Caco-2 (cell line): ENCODE results near the gene ASB4. TPM values are rescaled to one million over a fixed set of nuclear protein-coding genes. Genes with fewer than 3 reads are reported as not detected.

ENCODE experiments used
- BruUV-seq: library from RNA; stranded (reverse); fragments of 400-500 nt; replicated peaks from 2 replicates; lab custom pipeline; 2021; lab: Mats Ljungman, UMichigan
- CTCF ChIA-PET: fragments of 300-600 bp; sonication (Branson Sonifier 250); formaldehyde crosslinking; loops from one replicate; lab custom pipeline; 2022; ENCODE audit warnings: antibody characterized with exemption; lab: Charles Lee
- POLR2A ChIA-PET: fragments of 300-600 bp; sonication (Branson Sonifier 250); formaldehyde crosslinking; loops from one replicate; lab custom pipeline; 2022; ENCODE audit warnings: antibody characterized with exemption; lab: Charles Lee
- DNase-seq, 2 experiments: peaks; one replicate each; pipeline versions ENCODE4 v3.0.0 to v3.0.0-alpha.2; 2020 to 2022
- H3K27me3 ChIP-seq: replicated peaks from 2 replicates; pipeline ENCODE4 v1.6.0; 2011; ENCODE audit warnings: low read length; ENCODE audit not compliant: control insufficient read depth, insufficient read depth
- H3K36me3 ChIP-seq: 2 replicates; pipeline ENCODE4 v1.5.1; 2011; ENCODE audit warnings: low read length; ENCODE audit not compliant: control insufficient read depth, insufficient read depth
- H3K4me1 ChIP-seq: fragments of 250-450 bp; sonication (Bioruptor Pico); 2 replicates; pipeline ENCODE4 v1.5.1; 2020; ENCODE audit warnings: mild to moderate bottlenecking
- H3K4me3 ChIP-seq: 2 replicates; pipeline ENCODE4 v1.5.1; 2011; ENCODE audit warnings: low read depth, mild to moderate bottlenecking, control low read depth, low read length
- H3K9me3 ChIP-seq: fragments of 250-450 bp; sonication (Bioruptor Pico); 2 replicates; pipeline ENCODE4 v1.5.1; 2020; ENCODE audit warnings: mild to moderate bottlenecking, moderate library complexity
- H3K27ac Mint-ChIP-seq: one replicate; pipeline ENCODE4 v1.8.0; 2022; ENCODE audit warnings: mixed read lengths; ENCODE audit not compliant: unreplicated experiment
- H3K27me3 Mint-ChIP-seq: one replicate; pipeline ENCODE4 v1.8.0; 2022; ENCODE audit warnings: mixed read lengths; ENCODE audit not compliant: insufficient read depth, unreplicated experiment
- H3K36me3 Mint-ChIP-seq: one replicate; pipeline ENCODE4 v1.8.0; 2022; ENCODE audit warnings: mild to moderate bottlenecking, mixed read lengths; ENCODE audit not compliant: insufficient read depth, unreplicated experiment
- H3K4me1 Mint-ChIP-seq: one replicate; pipeline ENCODE4 v1.8.0; 2022; ENCODE audit warnings: low read depth, mixed read lengths; ENCODE audit not compliant: unreplicated experiment
- H3K4me3 Mint-ChIP-seq: one replicate; pipeline ENCODE4 v1.8.0; 2022; ENCODE audit warnings: mild to moderate bottlenecking, moderate library complexity, mixed read lengths; ENCODE audit not compliant: unreplicated experiment
- H3K9me3 Mint-ChIP-seq: one replicate; pipeline ENCODE4 v1.8.0; 2022; ENCODE audit warnings: mixed read lengths; ENCODE audit not compliant: unreplicated experiment
- intact Hi-C: fragments of 100-400 bp; cut with micrococcal nuclease; formaldehyde crosslinking; loops from one replicate; pipeline ENCODE4 v1.10.0; 2022; ENCODE audit not compliant: unreplicated experiment
- total RNA-seq: library from RNA; stranded (reverse); gene quantifications from 2 replicates; pipeline ENCODE4 v1.2.3, GENCODE V29; 2022
- TF ChIP-seq, protein P1 (sequence below), 2 experiments: fragments of 200-600 bp in 1 of 2; IDR thresholded peaks; 1 replicate in 1 of 2; 2 replicates in 1 of 2; pipeline versions ENCODE4 v1.5.1 to v1.8.0; 2011 to 2022; ENCODE audit warnings: antibody characterized with exemption in 1 of 2, control low read depth in 1 of 2, inconsistent platforms in 1 of 2, low read depth in 1 of 2, low read length in 1 of 2, mild to moderate bottlenecking in 1 of 2, moderate library complexity in 1 of 2; ENCODE audit not compliant: insufficient read depth in 1 of 2, severe bottlenecking in 1 of 2, unreplicated experiment in 1 of 2

Gene ASB4
- total RNA-seq, 1 experiment from 2014 or later, result not detected

GRCh38 chr7:95526128-95526738 lies 40.5 kb downstream of the ASB4 start:
- TF ChIP-seq, protein P1, sequence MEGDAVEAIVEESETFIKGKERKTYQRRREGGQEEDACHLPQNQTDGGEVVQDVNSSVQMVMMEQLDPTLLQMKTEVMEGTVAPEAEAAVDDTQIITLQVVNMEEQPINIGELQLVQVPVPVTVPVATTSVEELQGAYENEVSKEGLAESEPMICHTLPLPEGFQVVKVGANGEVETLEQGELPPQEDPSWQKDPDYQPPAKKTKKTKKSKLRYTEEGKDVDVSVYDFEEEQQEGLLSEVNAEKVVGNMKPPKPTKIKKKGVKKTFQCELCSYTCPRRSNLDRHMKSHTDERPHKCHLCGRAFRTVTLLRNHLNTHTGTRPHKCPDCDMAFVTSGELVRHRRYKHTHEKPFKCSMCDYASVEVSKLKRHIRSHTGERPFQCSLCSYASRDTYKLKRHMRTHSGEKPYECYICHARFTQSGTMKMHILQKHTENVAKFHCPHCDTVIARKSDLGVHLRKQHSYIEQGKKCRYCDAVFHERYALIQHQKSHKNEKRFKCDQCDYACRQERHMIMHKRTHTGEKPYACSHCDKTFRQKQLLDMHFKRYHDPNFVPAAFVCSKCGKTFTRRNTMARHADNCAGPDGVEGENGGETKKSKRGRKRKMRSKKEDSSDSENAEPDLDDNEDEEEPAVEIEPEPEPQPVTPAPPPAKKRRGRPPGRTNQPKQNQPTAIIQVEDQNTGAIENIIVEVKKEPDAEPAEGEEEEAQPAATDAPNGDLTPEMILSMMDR (IDR thresholded peaks at IDR 0.05; ENCODE audit: insufficient read depth in 1 of 2, low read depth in 1 of 2, low read length in 1 of 2, severe bottlenecking in 1 of 2, unreplicated experiment in 1 of 2), result no peak
- Mint-ChIP-seq H3K4me1 (no peaks in the 10 kb centered on the region), H3K4me3 (no peak overlapping the region), H3K27ac (no peak overlapping the region), H3K36me3 (no peaks in the 10 kb centered on the region), H3K9me3 (no peaks in the 10 kb centered on the region), H3K27me3 (peaks cover 4% of the 10 kb centered on the region)
- ChIA-PET CTCF (interaction anchor here (0.6 to 9.7 kb wide), 6 partner anchors 158 to 1032 kb away, joined by 3 to 99 read pairs (median 4); no protein-coding TSS in a partner anchor), POLR2A (no interaction called here)
- no peaks in the 10 kb centered on the region for H3K4me1 ChIP-seq
- no peak overlapping the region for H3K4me3 ChIP-seq
- intact Hi-C loops, result loop anchor here (5.0 to 10.0 kb wide), 2 partner anchors 81 to 339 kb away; no protein-coding TSS in a partner anchor
- H3K27me3 ChIP-seq, result no peaks in the 10 kb centered on the region
- DNase-seq, result no peak
- H3K36me3 ChIP-seq, result no peaks in the 10 kb centered on the region
- H3K9me3 ChIP-seq, result no peaks in the 10 kb centered on the region
- no TSS peak for BruUV-seq

- peaks cover 4% of the 10 kb centered on the region for H3K27me3 Mint-ChIP-seq
- CTCF ChIA-PET, result interaction anchor here (0.6 to 9.7 kb wide), 7 partner anchors 16 to 1033 kb away, joined by 3 to 99 read pairs (median 6); no protein-coding TSS in a partner anchor
- H3K4me3 ChIP-seq, result no peak overlapping the region
- H3K4me1 Mint-ChIP-seq, result no peaks in the 10 kb centered on the region
- DNase-seq, result peak; percentile 71 to 74
- H3K27ac Mint-ChIP-seq, result no peak overlapping the region
- POLR2A ChIA-PET, result no interaction called here
- intact Hi-C loops, result loop anchor here (1.0 to 10.0 kb wide), 5 partner anchors 16 to 338 kb away; no protein-coding TSS in a partner anchor
- H3K36me3 ChIP-seq, result no peaks in the 10 kb centered on the region
- H3K9me3 Mint-ChIP-seq, result no peaks in the 10 kb centered on the region
- TF ChIP-seq, protein P1 (IDR thresholded peaks at IDR 0.05; ENCODE audit: insufficient read depth in 1 of 2, low read depth in 1 of 2, low read length in 1 of 2, severe bottlenecking in 1 of 2, unreplicated experiment in 1 of 2), result peak; percentile 84 to 93
- H3K4me3 Mint-ChIP-seq, result no peak overlapping the region
- H3K9me3 ChIP-seq, result no peaks in the 10 kb centered on the region
- H3K36me3 Mint-ChIP-seq, result no peaks in the 10 kb centered on the region
- no TSS peak for BruUV-seq
- no peaks in the 10 kb centered on the region for H3K4me1 ChIP-seq
- H3K27me3 ChIP-seq, result no peaks in the 10 kb centered on the region
Observed at GRCh38 chr7:95527033-95527775, 41.5 kb downstream of the ASB4 start.

DNA sequence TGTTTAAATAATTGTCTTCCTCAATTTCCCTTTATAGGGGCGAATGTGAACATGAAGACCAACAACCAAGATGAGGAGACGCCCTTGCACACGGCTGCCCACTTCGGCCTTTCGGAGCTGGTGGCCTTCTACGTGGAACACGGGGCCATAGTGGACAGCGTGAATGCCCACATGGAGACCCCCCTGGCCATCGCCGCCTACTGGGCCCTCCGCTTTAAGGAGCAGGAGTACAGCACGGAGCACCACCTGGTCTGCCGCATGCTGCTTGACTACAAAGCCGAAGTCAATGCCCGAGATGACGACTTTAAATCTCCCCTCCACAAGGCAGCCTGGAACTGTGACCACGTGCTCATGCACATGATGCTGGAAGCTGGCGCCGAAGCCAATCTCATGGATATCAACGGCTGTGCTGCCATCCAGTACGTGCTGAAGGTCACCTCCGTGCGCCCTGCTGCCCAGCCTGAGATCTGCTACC lies 42.1 kb downstream of the ASB4 start:
- Mint-ChIP-seq H3K4me1 (no peaks in the 10 kb centered on the region), H3K27ac (no peak overlapping the region), H3K36me3 (no peaks in the 10 kb centered on the region), H3K9me3 (no peaks in the 10 kb centered on the region), H3K27me3 (peaks cover under 1% of the 10 kb centered on the region), H3K4me3 (no peak overlapping the region)
- BruUV-seq, result no TSS peak
- Histone ChIP-seq H3K9me3 (no peaks in the 10 kb centered on the region), H3K27me3 (no peaks in the 10 kb centered on the region), H3K4me3 (no peak overlapping the region), H3K36me3 (no peaks in the 10 kb centered on the region), H3K4me1 (no peaks in the 10 kb centered on the region)
- TF ChIP-seq, protein P1 (IDR thresholded peaks at IDR 0.05; ENCODE audit: insufficient read depth in 1 of 2, low read depth in 1 of 2, low read length in 1 of 2, severe bottlenecking in 1 of 2, unreplicated experiment in 1 of 2), result peak in 1 of 2 experiments; percentile 3
- intact Hi-C loops, result loop anchor here (1.0 to 10.0 kb wide), 5 partner anchors 17 to 337 kb away; no protein-coding TSS in a partner anchor
- ChIA-PET POLR2A (no interaction called here), CTCF (interaction anchor here (0.5 to 9.7 kb wide), 6 partner anchors 16 to 195 kb away, joined by 3 to 99 read pairs (median 6); no protein-coding TSS in a partner anchor)
- no peak for DNase-seq
